Measurements from ENCODE around the gene RHEB.

DNA sequence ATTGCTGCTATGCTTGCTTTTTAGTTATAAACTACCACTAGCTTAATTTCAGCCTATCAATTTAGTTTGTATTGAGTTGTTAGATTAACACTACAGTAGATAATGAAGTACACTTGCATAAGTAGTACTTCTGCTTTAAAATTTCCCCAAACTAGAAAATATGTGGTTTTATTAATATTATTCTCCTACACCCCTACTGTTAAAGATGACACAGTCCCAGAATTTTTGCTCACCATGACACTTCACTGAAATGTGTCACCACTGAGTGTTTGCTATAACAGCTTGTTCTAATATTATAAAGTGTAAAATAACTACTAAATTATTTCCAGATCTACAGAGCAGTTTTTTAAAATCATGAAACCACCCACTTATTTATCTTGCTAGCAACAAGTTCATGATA lies 31.6 kb downstream of the RHEB start:
- TF ChIP-seq CTCF (IDR thresholded peaks at IDR 0.05; ENCODE audit: borderline replicate concordance, extremely low read depth, low read length, poor library complexity, severe bottlenecking): no peak
- no peak for TF ChIP-seq EZH2 (IDR thresholded peaks at IDR 0.05; ENCODE audit: borderline replicate concordance, low read depth, low read length, severe bottlenecking)
